ENCODE measurements around the gene C6orf136. TPM values are rescaled to one million over a fixed set of nuclear protein-coding genes. Genes with fewer than 3 reads are reported as not detected.

Gene C6orf136
- total and polyA plus RNA-seq, 4 donors: 5.1 to 26.0 (median 13.3) TPM

DNA sequence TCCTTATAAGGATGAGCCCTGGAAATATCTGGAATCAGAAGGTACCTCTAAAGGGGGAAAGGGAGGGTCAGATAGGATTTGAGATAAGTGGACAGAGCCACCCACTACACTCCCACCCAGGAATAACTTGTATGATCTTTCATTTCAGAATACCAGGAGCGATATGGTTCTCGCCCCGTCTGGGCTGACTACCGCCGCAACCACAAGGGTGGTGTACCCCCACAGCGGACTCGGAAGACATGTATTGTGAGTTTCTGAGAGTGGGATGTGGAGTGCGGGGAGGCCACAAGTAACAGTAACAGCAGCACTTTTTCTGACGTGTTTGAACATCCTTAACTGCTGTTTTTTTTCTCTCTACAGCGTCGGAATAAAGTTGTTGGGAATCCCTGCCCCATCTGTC, 27.4 kb upstream of the C6orf136 start:
- DNase-seq: no peak
- no peak overlapping the region for H3K27ac ChIP-seq (ENCODE audit: low read depth in 1 of 2, low read length in 1 of 2)
- H3K36me3 ChIP-seq (ENCODE audit: control insufficient read depth in 4 of 4, insufficient read depth in 4 of 4, low read length in 4 of 4): peaks cover 11 to 39% (median 18%) of the 10 kb centered on the region in 4 donors

DNA sequence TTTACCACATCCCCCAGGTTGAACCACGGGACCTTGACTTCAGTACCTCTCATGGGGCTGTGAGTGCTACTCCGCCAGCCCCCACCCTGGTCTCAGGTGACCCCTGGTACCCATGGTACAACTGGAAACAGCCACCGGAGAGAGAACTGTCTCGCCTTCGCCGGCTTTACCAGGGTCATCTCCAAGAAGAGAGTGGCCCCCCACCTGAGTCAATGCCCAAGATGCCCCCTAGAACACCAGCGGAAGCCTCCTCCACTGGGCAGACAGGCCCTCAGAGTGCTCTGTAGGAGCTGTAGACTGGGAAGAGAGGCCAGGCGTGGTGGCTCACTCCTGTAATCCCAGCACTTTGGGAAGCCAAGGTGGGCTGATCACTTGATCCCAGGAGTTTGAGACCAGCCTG, 21.4 kb upstream of the C6orf136 start:
- 97% methylated on average over 8 of the region's 8 CpGs for WGBS, 2 donors
- no peak overlapping the region for H3K27ac ChIP-seq (ENCODE audit: low read depth in 1 of 2, low read length in 1 of 2)

More for the DNA sequence above, 27.4 kb upstream of the C6orf136 start:
- Histone ChIP-seq H3K4me3 (no peak overlapping the region), H3K4me1 (ENCODE audit: control insufficient read depth in 5 of 5, insufficient read depth in 5 of 5, low read length in 5 of 5) (peaks cover 0 to 10% (median 3%) of the 10 kb centered on the region in 5 donors), H3K27me3 (ENCODE audit: control insufficient read depth in 3 of 3, insufficient read depth in 3 of 3, low read length in 2 of 3) (no peaks in the 10 kb centered on the region), H3K9me3 (ENCODE audit: control insufficient read depth in 4 of 4, insufficient read depth in 3 of 4, low read length in 3 of 4) (no peaks in the 10 kb centered on the region), H3K9ac (ENCODE audit: insufficient read depth in 1 of 2, low read length in 2 of 2) (no peak overlapping the region)
- TF ChIP-seq, protein P1, sequence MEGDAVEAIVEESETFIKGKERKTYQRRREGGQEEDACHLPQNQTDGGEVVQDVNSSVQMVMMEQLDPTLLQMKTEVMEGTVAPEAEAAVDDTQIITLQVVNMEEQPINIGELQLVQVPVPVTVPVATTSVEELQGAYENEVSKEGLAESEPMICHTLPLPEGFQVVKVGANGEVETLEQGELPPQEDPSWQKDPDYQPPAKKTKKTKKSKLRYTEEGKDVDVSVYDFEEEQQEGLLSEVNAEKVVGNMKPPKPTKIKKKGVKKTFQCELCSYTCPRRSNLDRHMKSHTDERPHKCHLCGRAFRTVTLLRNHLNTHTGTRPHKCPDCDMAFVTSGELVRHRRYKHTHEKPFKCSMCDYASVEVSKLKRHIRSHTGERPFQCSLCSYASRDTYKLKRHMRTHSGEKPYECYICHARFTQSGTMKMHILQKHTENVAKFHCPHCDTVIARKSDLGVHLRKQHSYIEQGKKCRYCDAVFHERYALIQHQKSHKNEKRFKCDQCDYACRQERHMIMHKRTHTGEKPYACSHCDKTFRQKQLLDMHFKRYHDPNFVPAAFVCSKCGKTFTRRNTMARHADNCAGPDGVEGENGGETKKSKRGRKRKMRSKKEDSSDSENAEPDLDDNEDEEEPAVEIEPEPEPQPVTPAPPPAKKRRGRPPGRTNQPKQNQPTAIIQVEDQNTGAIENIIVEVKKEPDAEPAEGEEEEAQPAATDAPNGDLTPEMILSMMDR (IDR thresholded peaks at IDR 0.05; ENCODE audit: control extremely low read depth, extremely low read depth): no peak
- WGBS, 2 donors: 96% methylated on average over 11 of the region's 11 CpGs
- ATAC-seq (ENCODE audit: insufficient read depth, low FRiP score): no peak

DNA sequence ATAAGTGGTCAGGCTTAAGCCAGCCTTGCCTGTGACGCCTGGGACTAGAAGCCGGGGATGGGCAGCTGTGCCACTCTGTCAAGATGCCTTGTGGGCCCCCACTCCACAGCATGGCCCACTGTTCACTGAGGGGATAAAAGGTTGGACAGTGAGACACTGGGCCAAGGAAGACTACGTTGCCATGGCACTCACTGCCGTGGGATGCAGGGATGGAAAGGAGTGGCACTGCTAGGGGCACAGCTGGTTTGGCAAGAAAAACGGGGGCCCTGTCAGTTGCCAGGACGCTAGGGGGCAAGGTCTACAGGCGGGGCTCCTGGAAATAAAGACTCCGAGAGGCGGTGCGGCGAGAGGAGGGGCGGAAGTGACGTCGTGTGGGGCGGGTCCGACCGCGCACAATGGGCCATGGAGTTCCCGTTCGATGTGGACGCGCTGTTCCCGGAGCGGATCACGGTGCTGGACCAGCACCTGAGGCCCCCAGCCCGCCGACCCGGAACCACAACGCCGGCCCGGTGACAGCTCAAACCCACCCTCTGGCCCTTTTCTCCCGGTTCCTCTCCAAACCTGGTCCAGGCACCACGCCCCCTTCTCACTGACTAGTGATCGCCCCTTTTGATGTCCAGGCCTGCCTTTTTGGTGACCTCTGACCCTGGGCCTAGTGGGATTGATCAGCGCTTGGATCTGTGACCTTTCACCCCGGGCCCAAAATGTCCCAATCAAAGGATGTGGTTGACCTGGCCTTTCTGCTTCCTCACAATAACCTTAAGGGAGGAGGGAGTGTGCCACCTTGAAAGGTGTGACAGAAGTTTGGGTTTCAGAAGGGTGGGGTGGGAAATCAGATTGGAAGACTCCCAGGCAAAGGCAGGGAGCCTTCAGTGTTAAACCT, 20.2 kb upstream of the C6orf136 start, which contains the start of gene ATAT1:
TSS of gene ATAT1 (plus strand) at position 391 of the 883 bp plus-strand sequence.
- TF ChIP-seq, protein P1 (IDR thresholded peaks at IDR 0.05; ENCODE audit: control extremely low read depth, extremely low read depth): peak; percentile 13
- DNase-seq: peak; percentile 90 to 92 (median 90)
- WGBS, 2 donors: 3 to 5% methylated on average over 35 to 36 of the region's 36 CpGs

More for the DNA sequence above, 21.4 kb upstream of the C6orf136 start:
- peaks cover 19 to 57% (median 24%) of the 10 kb centered on the region in 4 donors for H3K36me3 ChIP-seq (ENCODE audit: control insufficient read depth in 4 of 4, insufficient read depth in 4 of 4, low read length in 4 of 4)
- H3K4me3 ChIP-seq: no peak overlapping the region
- peaks cover 0 to 17% (median 5%) of the 10 kb centered on the region in 5 donors for H3K4me1 ChIP-seq (ENCODE audit: control insufficient read depth in 5 of 5, insufficient read depth in 5 of 5, low read length in 5 of 5)
- TF ChIP-seq, protein P1 (IDR thresholded peaks at IDR 0.05; ENCODE audit: control extremely low read depth, extremely low read depth): no peak
- H3K27me3 ChIP-seq (ENCODE audit: control insufficient read depth in 3 of 3, insufficient read depth in 3 of 3, low read length in 2 of 3): no peaks in the 10 kb centered on the region
- DNase-seq (no peak), ATAC-seq (ENCODE audit: insufficient read depth, low FRiP score) (no peak)
- H3K9me3 ChIP-seq (ENCODE audit: control insufficient read depth in 4 of 4, insufficient read depth in 3 of 4, low read length in 3 of 4): no peaks in the 10 kb centered on the region
- H3K9ac ChIP-seq (ENCODE audit: insufficient read depth in 1 of 2, low read length in 2 of 2): no peak overlapping the region

More for the DNA sequence above, 20.2 kb upstream of the C6orf136 start, which contains the start of gene ATAT1:
- Histone ChIP-seq H3K9me3 (ENCODE audit: control insufficient read depth in 4 of 4, insufficient read depth in 3 of 4, low read length in 3 of 4) (no peaks in the 10 kb centered on the region), H3K27me3 (ENCODE audit: control insufficient read depth in 3 of 3, insufficient read depth in 3 of 3, low read length in 2 of 3) (no peaks in the 10 kb centered on the region), H3K9ac (ENCODE audit: insufficient read depth in 1 of 2, low read length in 2 of 2) (peak within 1 kb of the TSS; percentile 99), H3K4me3 (peak within 1 kb of the TSS; percentile 56), H3K27ac (ENCODE audit: low read depth in 1 of 2, low read length in 1 of 2) (peak within 1 kb of the TSS; percentile 82 to 92), H3K4me1 (ENCODE audit: control insufficient read depth in 5 of 5, insufficient read depth in 5 of 5, low read length in 5 of 5) (peaks cover 0 to 17% (median 5%) of the 10 kb centered on the region in 5 donors), H3K36me3 (ENCODE audit: control insufficient read depth in 4 of 4, insufficient read depth in 4 of 4, low read length in 4 of 4) (peaks cover 19 to 56% (median 23%) of the 10 kb centered on the region in 4 donors)
- peak; percentile 83 for ATAC-seq (ENCODE audit: insufficient read depth, low FRiP score)

All from lung (tissue), 12 donors.